Measurements from ENCODE around the gene GPR137C. TPM values are rescaled to one million over a fixed set of nuclear protein-coding genes. Genes with fewer than 3 reads are reported as not detected.

The GPR137C gene
- total RNA-seq, 1 donor from 2014 or later, result 8.7 TPM

- H3K9me3 Mint-ChIP-seq (ENCODE audit: low read depth), result no peaks in the 10 kb centered on the region
- no peaks in the 10 kb centered on the region for H3K36me3 Mint-ChIP-seq (ENCODE audit: insufficient read depth)
- H3K4me3 Mint-ChIP-seq (ENCODE audit: low read depth), result peak overlapping the region; percentile 77
- peaks cover 37% of the 10 kb centered on the region for H3K4me1 Mint-ChIP-seq (ENCODE audit: low read depth)
- H3K27ac Mint-ChIP-seq, result peak overlapping the region; percentile 93
- no peak for DNase-seq (ENCODE audit: low spot score, unreplicated experiment)
- no peak for TF ChIP-seq CTCF (IDR thresholded peaks at IDR 0.05; ENCODE audit: unreplicated experiment)
- no peaks in the 10 kb centered on the region for H3K27me3 Mint-ChIP-seq
These were observed 1.4 kb upstream of the GPR137C start for GRCh38 chr14:52551205-52551604.

- no peaks in the 10 kb centered on the region for H3K27me3 Mint-ChIP-seq
- H3K36me3 Mint-ChIP-seq (ENCODE audit: insufficient read depth), result peaks cover 3% of the 10 kb centered on the region
- TF ChIP-seq CTCF (IDR thresholded peaks at IDR 0.05; ENCODE audit: unreplicated experiment), result peak; percentile 34
- no peak for DNase-seq (ENCODE audit: low spot score, unreplicated experiment)
- peak overlapping the region; percentile 77 for H3K4me3 Mint-ChIP-seq (ENCODE audit: low read depth)
- no peaks in the 10 kb centered on the region for H3K9me3 Mint-ChIP-seq (ENCODE audit: low read depth)
- H3K4me1 Mint-ChIP-seq (ENCODE audit: low read depth), result peaks cover 33% of the 10 kb centered on the region
- peak overlapping the region; percentile 93 for H3K27ac Mint-ChIP-seq
These were observed 957 bp upstream of the GPR137C start for GRCh38 chr14:52551696-52552062.

GRCh38 chr14:52553002-52553670 is 500 bp downstream of the GPR137C start:
- peak overlapping the region; percentile 99 for H3K27ac Mint-ChIP-seq
- no peaks in the 10 kb centered on the region for H3K27me3 Mint-ChIP-seq
- H3K9me3 Mint-ChIP-seq (ENCODE audit: low read depth), result peaks cover 4% of the 10 kb centered on the region
- TF ChIP-seq CTCF (IDR thresholded peaks at IDR 0.05; ENCODE audit: unreplicated experiment), result no peak
- peak overlapping the region; percentile 98 for H3K4me3 Mint-ChIP-seq (ENCODE audit: low read depth)
- H3K36me3 Mint-ChIP-seq (ENCODE audit: insufficient read depth), result peaks cover 8% of the 10 kb centered on the region
- peaks cover 21% of the 10 kb centered on the region for H3K4me1 Mint-ChIP-seq (ENCODE audit: low read depth)
- peak; percentile 30 for DNase-seq (ENCODE audit: low spot score, unreplicated experiment)

- Mint-ChIP-seq H3K4me3 (ENCODE audit: low read depth) (peak overlapping the region; percentile 98), H3K9me3 (ENCODE audit: low read depth) (peaks cover 8% of the 10 kb centered on the region), H3K4me1 (ENCODE audit: low read depth) (peaks cover 21% of the 10 kb centered on the region), H3K27ac (peak overlapping the region; percentile 99), H3K36me3 (ENCODE audit: insufficient read depth) (peaks cover 12% of the 10 kb centered on the region), H3K27me3 (no peaks in the 10 kb centered on the region)
- no peak for TF ChIP-seq CTCF (IDR thresholded peaks at IDR 0.05; ENCODE audit: unreplicated experiment)
- DNase-seq (ENCODE audit: low spot score, unreplicated experiment), result peak; percentile 39
These were observed 1.3 kb downstream of the GPR137C start for GRCh38 chr14:52553671-52554575.

GRCh38 chr14:52558688-52559087 is 6.1 kb downstream of the GPR137C start:
- DNase-seq (ENCODE audit: low spot score, unreplicated experiment), result no peak
- no peaks in the 10 kb centered on the region for H3K27me3 Mint-ChIP-seq
- no peak overlapping the region for H3K27ac Mint-ChIP-seq
- no peak for TF ChIP-seq CTCF (IDR thresholded peaks at IDR 0.05; ENCODE audit: unreplicated experiment)
- H3K4me3 Mint-ChIP-seq (ENCODE audit: low read depth), result no peak overlapping the region
- peaks cover 18% of the 10 kb centered on the region for H3K36me3 Mint-ChIP-seq (ENCODE audit: insufficient read depth)
- peaks cover 11% of the 10 kb centered on the region for H3K4me1 Mint-ChIP-seq (ENCODE audit: low read depth)
- peaks cover 11% of the 10 kb centered on the region for H3K9me3 Mint-ChIP-seq (ENCODE audit: low read depth)
